ENCODE results near the gene KIAA1328.

DNA sequence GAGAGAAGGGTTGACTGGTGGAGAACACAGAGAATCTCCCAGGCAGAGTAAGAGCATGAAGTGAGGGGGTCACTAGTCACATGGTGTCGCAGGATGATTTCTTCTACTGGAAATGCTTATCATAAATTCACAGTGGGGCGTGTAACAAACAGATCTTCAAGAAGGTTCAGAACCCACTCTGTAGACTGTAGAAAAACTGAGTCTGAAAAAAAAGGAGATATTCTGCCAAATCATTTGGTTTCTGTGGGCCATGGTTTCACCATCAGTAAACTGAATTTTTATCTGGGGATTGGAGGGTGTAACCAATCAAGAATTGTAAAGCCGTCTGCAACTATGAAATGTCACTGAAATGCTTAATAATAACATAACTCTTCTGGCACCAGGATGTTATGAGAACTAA lies 15.1 kb upstream of the KIAA1328 start:
- TF ChIP-seq, protein P1, sequence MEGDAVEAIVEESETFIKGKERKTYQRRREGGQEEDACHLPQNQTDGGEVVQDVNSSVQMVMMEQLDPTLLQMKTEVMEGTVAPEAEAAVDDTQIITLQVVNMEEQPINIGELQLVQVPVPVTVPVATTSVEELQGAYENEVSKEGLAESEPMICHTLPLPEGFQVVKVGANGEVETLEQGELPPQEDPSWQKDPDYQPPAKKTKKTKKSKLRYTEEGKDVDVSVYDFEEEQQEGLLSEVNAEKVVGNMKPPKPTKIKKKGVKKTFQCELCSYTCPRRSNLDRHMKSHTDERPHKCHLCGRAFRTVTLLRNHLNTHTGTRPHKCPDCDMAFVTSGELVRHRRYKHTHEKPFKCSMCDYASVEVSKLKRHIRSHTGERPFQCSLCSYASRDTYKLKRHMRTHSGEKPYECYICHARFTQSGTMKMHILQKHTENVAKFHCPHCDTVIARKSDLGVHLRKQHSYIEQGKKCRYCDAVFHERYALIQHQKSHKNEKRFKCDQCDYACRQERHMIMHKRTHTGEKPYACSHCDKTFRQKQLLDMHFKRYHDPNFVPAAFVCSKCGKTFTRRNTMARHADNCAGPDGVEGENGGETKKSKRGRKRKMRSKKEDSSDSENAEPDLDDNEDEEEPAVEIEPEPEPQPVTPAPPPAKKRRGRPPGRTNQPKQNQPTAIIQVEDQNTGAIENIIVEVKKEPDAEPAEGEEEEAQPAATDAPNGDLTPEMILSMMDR (IDR thresholded peaks at IDR 0.05; ENCODE audit: insufficient read depth, low read length, poor library complexity, severe bottlenecking), result no peak
- TF ChIP-seq EZH2phosphoT487 (conservative IDR thresholded peaks at IDR 0.05; ENCODE audit: low read length), result no peak
